NCI-H460 (cell line): ENCODE measurements around the gene PRPF6. TPM values are rescaled to one million over a fixed set of nuclear protein-coding genes. Genes with fewer than 3 reads are reported as not detected.
"Not testable (repeated sequence)": the region's sequence is repeated elsewhere in the genome, so short reads cannot be mapped to it uniquely, and the experiment has no call there.

Experiments
- DNase-seq: peaks from one replicate; pipeline ENCODE4 v3.0.0-alpha.2; 2016; ENCODE audit warnings: low read depth; ENCODE audit errors: extremely low read depth
- total RNA-seq: library from RNA; depleted of rRNA; stranded (reverse); fragments of >200 nt; shearing (Covaris generic); gene quantifications from 2 replicates; pipeline ENCODE4 v1.2.3, GENCODE V29; 2014

PRPF6 gene
- total RNA-seq, 1 experiment from 2014 or later: 47.9 TPM

GRCh38 chr20:63958471-63958870 lies 22.5 kb upstream of the PRPF6 start:
- DNase-seq: no peak

- DNase-seq: no peak
Measured at GRCh38 chr20:63958964-63959698, 21.8 kb upstream of the PRPF6 start.

- no peak for DNase-seq
Measured at GRCh38 chr20:63959699-63960075, 21.2 kb upstream of the PRPF6 start.

- not testable (repeated sequence) for DNase-seq
Measured at GRCh38 chr20:63960654-63961621, 20.0 kb upstream of the PRPF6 start.

- DNase-seq: no peak
Measured at GRCh38 chr20:63961664-63962425, 19.1 kb upstream of the PRPF6 start.

- DNase-seq: no peak
Measured at GRCh38 chr20:63962426-63963347, 18.2 kb upstream of the PRPF6 start.

GRCh38 chr20:63963348-63963741 lies 17.6 kb upstream of the PRPF6 start:
- no peak for DNase-seq

GRCh38 chr20:63963784-63964301 lies 17.1 kb upstream of the PRPF6 start:
- no peak for DNase-seq

- DNase-seq: no peak
Measured at GRCh38 chr20:63964412-63964811, 16.5 kb upstream of the PRPF6 start.

GRCh38 chr20:63966172-63966943 lies 14.6 kb upstream of the PRPF6 start:
- no peak for DNase-seq

GRCh38 chr20:63966944-63967322 lies 14.0 kb upstream of the PRPF6 start:
- no peak for DNase-seq

GRCh38 chr20:63967330-63968135 lies 13.4 kb upstream of the PRPF6 start:
- DNase-seq: no peak

- no peak for DNase-seq
Measured at GRCh38 chr20:63968136-63968927, 12.6 kb upstream of the PRPF6 start.

GRCh38 chr20:63968928-63969760 lies 11.8 kb upstream of the PRPF6 start:
- DNase-seq: no peak

GRCh38 chr20:63969838-63970713 lies 10.9 kb upstream of the PRPF6 start, which contains the start of gene ZNF512B:
ZNF512B (minus strand) TSS chr20:63969930; CDS start chr20:63967950, 1,980 bp downstream.
- DNase-seq: no peak
